ENCODE data around the gene ANAPC1. TPM values are rescaled to one million over a fixed set of nuclear protein-coding genes. Genes with fewer than 3 reads are reported as not detected.

Gene ANAPC1
- total RNA-seq, result 10 to 100 TPM; 33.6 to 45.6 TPM

DNA sequence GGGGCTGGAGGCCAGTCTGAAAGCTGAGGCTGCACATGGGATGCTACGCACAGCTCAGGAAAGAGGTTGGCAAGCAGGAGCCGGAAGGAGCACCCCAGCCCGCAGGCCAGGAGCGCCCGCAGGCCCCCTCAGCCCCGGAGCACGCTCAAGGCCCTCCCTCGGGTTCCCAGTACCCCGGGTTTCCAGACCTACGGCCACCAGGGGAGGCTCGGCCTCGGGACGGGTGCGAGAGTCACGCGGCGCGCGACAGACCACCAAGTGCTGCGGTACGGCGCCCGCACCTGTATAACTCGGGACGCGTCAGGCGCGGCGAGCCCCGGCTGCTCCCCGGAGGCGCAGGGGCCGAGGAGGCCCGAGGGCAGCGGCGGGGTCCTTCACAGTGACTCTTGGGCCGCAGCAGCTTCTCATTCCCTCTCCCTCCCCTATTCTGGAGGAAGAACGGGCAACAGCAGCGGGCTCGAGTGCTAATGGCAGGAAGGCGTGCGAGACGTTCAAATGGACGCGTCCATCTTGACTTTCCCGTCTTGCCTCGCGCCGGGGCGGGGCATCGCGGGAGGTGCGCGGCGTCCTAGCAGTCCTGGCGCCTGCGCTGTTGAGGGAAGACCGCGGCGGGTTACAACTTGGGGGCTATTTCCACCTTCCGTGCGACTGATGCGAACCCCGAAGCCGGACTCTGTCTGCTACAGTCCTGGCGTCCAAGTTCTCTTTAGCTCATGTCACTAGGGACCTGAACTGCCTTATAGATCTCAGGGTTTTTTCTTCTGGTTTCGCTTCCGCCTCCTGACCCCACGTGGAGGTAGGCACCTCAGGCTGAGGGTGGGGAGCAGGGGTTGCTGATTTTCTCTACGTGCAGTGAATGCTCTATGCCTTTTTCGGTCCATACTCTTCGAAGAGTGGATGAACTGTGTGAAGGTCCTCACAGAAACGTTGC is at the start of gene ANAPC1:
Gene ANAPC1 (minus strand): TSS at position 533 of the 931 bp plus-strand sequence. CDS start 3,368 bp downstream, outside the sequence.
- ATAC-seq (ENCODE audit: insufficient number of reproducible peaks, low FRiP score, low read depth) (peak; percentile 59), DNase-seq (ENCODE audit: low spot score) (peak; percentile 50)
- Histone ChIP-seq H3K4me1 (ENCODE audit: control insufficient read depth in 1 of 2, low read depth in 2 of 2) (peaks cover 5 to 14% of the 10 kb centered on the region in 2 donors), H3K27ac (peak within 1 kb of the TSS; percentile 53 to 71), H3K4me3 (peak within 1 kb of the TSS; percentile 99), H3K36me3 (no peaks in the 10 kb centered on the region), H3K27me3 (replicated peaks; ENCODE audit: insufficient read depth) (no peaks in the 10 kb centered on the region), H3K9me3 (no peaks in the 10 kb centered on the region)
- TF ChIP-seq, protein P1, sequence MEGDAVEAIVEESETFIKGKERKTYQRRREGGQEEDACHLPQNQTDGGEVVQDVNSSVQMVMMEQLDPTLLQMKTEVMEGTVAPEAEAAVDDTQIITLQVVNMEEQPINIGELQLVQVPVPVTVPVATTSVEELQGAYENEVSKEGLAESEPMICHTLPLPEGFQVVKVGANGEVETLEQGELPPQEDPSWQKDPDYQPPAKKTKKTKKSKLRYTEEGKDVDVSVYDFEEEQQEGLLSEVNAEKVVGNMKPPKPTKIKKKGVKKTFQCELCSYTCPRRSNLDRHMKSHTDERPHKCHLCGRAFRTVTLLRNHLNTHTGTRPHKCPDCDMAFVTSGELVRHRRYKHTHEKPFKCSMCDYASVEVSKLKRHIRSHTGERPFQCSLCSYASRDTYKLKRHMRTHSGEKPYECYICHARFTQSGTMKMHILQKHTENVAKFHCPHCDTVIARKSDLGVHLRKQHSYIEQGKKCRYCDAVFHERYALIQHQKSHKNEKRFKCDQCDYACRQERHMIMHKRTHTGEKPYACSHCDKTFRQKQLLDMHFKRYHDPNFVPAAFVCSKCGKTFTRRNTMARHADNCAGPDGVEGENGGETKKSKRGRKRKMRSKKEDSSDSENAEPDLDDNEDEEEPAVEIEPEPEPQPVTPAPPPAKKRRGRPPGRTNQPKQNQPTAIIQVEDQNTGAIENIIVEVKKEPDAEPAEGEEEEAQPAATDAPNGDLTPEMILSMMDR (IDR thresholded peaks at IDR 0.05), result no peak

DNA sequence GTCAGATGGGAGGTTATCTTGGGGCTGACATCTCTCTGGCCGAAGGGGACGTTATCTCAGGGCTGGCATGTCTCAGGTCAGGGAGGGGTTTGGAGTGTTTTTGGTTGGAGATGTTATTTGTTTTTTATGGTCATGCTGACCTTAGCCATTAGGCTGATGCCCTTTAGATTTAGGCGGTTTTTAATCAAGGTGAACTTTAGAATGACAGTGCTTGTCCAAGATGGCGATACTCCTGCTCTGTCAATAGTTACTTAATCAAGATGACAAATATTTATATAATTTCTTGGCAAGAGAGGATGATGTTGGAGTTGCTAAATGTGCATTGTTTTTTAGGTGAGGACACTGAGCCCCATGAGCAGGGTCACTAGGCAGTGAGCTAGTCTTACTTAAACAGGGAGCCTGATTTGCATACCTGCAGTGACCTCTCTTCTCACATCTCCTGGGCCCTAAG is 48.9 kb upstream of the ANAPC1 start:
- no peaks in the 10 kb centered on the region for H3K9me3 ChIP-seq
- no peaks in the 10 kb centered on the region for H3K27me3 ChIP-seq (replicated peaks; ENCODE audit: insufficient read depth)
- TF ChIP-seq, protein P1 (IDR thresholded peaks at IDR 0.05), result no peak
- no peak for ATAC-seq (ENCODE audit: insufficient number of reproducible peaks, low FRiP score, low read depth)
- no peaks in the 10 kb centered on the region for H3K4me1 ChIP-seq (ENCODE audit: control insufficient read depth in 1 of 2, low read depth in 2 of 2)
- H3K4me3 ChIP-seq, result no peak overlapping the region
- no peak overlapping the region for H3K27ac ChIP-seq
- no peak for DNase-seq (ENCODE audit: low spot score)
- peaks cover 9% of the 10 kb centered on the region for H3K36me3 ChIP-seq

DNA sequence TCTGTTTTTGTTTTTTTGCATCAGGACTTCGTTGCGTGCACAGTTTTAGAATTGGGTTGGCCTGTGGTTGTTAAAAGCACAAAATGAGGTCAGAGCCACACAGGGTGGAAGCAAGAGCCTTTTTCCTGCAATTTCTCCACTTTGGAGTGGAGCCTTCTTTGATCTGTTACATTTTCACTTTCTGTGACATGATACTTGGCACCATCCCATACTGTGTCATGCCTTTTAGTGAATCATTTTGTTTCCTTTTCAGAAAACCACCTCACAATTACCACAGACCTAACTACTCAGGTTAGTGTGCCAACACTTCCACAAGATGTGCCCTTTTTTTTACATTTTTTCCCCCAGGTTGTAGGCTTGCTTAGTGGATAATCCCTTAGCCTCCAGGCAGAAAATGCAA is 46.9 kb upstream of the ANAPC1 start:
- Histone ChIP-seq H3K9me3 (no peaks in the 10 kb centered on the region), H3K36me3 (peaks cover 9% of the 10 kb centered on the region), H3K27ac (no peak overlapping the region), H3K4me1 (ENCODE audit: control insufficient read depth in 1 of 2, low read depth in 2 of 2) (peaks cover 0 to 13% of the 10 kb centered on the region in 2 donors), H3K27me3 (replicated peaks; ENCODE audit: insufficient read depth) (no peaks in the 10 kb centered on the region), H3K4me3 (no peak overlapping the region)
- TF ChIP-seq, protein P1 (IDR thresholded peaks at IDR 0.05), result no peak
- DNase-seq (ENCODE audit: low spot score) (no peak), ATAC-seq (ENCODE audit: insufficient number of reproducible peaks, low FRiP score, low read depth) (no peak)

DNA sequence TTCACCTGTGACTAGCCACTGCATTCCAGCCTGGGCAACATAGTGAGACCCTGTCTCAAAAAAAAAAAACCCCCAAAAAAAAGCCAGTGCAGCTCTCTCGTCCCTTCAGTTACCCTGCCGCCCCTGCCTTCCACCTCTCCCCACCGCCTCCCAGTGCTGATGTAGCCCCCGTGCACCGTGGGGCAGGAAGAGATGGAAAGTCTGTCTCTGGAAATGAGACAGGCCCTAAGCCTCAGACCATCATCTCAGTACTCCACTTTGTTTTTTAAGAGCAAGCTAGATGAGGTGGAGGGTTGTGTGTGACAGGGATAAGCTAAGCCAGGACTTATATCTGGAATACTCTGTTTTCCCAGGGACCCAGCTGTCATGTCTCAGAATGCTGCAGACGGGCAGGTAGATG is 46.4 kb upstream of the ANAPC1 start:
- DNase-seq (ENCODE audit: low spot score), result no peak
- Histone ChIP-seq H3K9me3 (no peaks in the 10 kb centered on the region), H3K4me1 (ENCODE audit: control insufficient read depth in 1 of 2, low read depth in 2 of 2) (peaks cover 0 to 13% of the 10 kb centered on the region in 2 donors), H3K27me3 (replicated peaks; ENCODE audit: insufficient read depth) (no peaks in the 10 kb centered on the region), H3K27ac (no peak overlapping the region), H3K36me3 (peaks cover 9% of the 10 kb centered on the region), H3K4me3 (no peak overlapping the region)
- no peak for ATAC-seq (ENCODE audit: insufficient number of reproducible peaks, low FRiP score, low read depth)
- TF ChIP-seq, protein P1 (IDR thresholded peaks at IDR 0.05), result no peak

GRCh38 chr2:111927723-111928122 is 43.7 kb upstream of the ANAPC1 start:
- Histone ChIP-seq H3K36me3 (peaks cover 9% of the 10 kb centered on the region), H3K4me1 (ENCODE audit: control insufficient read depth in 1 of 2, low read depth in 2 of 2) (peaks cover 0 to 13% of the 10 kb centered on the region in 2 donors), H3K27ac (no peak overlapping the region), H3K27me3 (replicated peaks; ENCODE audit: insufficient read depth) (no peaks in the 10 kb centered on the region), H3K4me3 (no peak overlapping the region), H3K9me3 (no peaks in the 10 kb centered on the region)
- ATAC-seq (ENCODE audit: insufficient number of reproducible peaks, low FRiP score, low read depth) (no peak), DNase-seq (ENCODE audit: low spot score) (no peak)
- TF ChIP-seq, protein P1 (IDR thresholded peaks at IDR 0.05), result no peak

All from thoracic aorta (tissue), 2 donors.